ENCODE measurements around the gene COL8A2.
"Not testable (repeated sequence)": the region's sequence is repeated elsewhere in the genome, so short reads cannot be mapped to it uniquely, and the experiment has no call there.

The COL8A2 gene

GRCh38 chr1:36161641-36162531, 36.9 kb upstream of the COL8A2 start:
- H3K4me3 ChIP-seq (ENCODE audit: control insufficient read depth, low read depth, low read length) = peak overlapping the region; percentile 52

GRCh38 chr1:36160949-36161485, 36.0 kb upstream of the COL8A2 start:
- peak; percentile 68 for DNase-seq (ENCODE audit: low read depth)
- TF ChIP-seq CTCF (conservative IDR thresholded peaks at IDR 0.05; ENCODE audit: control insufficient read depth, insufficient read depth, low read depth, low read length) = peak; percentile 40
- H3K4me3 ChIP-seq (ENCODE audit: control insufficient read depth, low read depth, low read length) = peak overlapping the region; percentile 52

More at GRCh38 chr1:36161641-36162531, 36.9 kb upstream of the COL8A2 start:
- DNase-seq (ENCODE audit: low read depth) = peak; percentile 46
- no peak for TF ChIP-seq CTCF (conservative IDR thresholded peaks at IDR 0.05; ENCODE audit: control insufficient read depth, insufficient read depth, low read depth, low read length)

GRCh38 chr1:36160388-36160948, 35.4 kb upstream of the COL8A2 start:
- no peak for TF ChIP-seq CTCF (conservative IDR thresholded peaks at IDR 0.05; ENCODE audit: control insufficient read depth, insufficient read depth, low read depth, low read length)
- no peak for DNase-seq (ENCODE audit: low read depth)
- H3K4me3 ChIP-seq (ENCODE audit: control insufficient read depth, low read depth, low read length) = peak overlapping the region; percentile 52

DNA sequence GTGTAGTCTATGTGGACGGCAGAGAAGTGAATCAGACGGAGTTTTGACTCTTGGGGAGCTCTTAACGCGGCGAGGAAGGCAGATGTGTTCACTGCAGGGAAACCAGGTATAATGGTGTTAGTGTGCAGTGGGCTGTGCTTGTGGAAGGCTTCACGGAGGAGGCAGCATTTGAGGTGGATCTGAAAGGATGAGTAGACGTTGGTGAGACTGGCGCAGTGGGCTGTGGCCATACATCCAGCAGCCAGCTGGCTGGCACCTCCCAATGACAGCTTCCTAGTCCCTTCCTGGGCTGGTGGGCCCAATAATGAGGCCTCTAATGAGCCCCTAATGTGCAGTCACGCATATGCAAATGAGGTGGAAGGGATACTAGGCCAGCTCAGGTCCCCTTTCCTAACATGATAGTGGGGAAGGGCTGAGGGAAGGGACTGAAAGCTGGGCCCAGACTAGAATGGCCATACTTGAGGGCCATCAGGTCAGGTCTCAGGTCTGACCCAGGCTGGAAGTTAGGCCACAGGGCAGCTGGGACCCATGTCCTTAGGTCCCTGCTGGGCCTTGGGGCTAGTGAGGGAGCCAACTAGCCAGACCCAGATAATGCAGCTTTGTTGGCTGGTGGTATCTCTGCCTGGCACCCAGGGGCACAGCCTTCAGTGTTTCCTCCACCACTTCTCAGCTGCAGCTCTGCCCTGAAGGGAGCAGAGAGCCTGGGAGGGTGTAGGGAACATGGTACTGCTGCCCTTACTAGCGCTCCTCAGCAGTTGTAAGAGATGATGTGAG, 34.8 kb upstream of the COL8A2 start:
- DNase-seq (ENCODE audit: low read depth) = no peak
- no peak for TF ChIP-seq CTCF (conservative IDR thresholded peaks at IDR 0.05; ENCODE audit: control insufficient read depth, insufficient read depth, low read depth, low read length)
- H3K4me3 ChIP-seq (ENCODE audit: control insufficient read depth, low read depth, low read length) = no peak overlapping the region

- H3K4me3 ChIP-seq (ENCODE audit: control insufficient read depth, low read depth, low read length) = peak overlapping the region; percentile 92
- DNase-seq (ENCODE audit: low read depth) = not testable (repeated sequence)
Observed at GRCh38 chr1:36158827-36159252, 33.8 kb upstream of the COL8A2 start.

DNA sequence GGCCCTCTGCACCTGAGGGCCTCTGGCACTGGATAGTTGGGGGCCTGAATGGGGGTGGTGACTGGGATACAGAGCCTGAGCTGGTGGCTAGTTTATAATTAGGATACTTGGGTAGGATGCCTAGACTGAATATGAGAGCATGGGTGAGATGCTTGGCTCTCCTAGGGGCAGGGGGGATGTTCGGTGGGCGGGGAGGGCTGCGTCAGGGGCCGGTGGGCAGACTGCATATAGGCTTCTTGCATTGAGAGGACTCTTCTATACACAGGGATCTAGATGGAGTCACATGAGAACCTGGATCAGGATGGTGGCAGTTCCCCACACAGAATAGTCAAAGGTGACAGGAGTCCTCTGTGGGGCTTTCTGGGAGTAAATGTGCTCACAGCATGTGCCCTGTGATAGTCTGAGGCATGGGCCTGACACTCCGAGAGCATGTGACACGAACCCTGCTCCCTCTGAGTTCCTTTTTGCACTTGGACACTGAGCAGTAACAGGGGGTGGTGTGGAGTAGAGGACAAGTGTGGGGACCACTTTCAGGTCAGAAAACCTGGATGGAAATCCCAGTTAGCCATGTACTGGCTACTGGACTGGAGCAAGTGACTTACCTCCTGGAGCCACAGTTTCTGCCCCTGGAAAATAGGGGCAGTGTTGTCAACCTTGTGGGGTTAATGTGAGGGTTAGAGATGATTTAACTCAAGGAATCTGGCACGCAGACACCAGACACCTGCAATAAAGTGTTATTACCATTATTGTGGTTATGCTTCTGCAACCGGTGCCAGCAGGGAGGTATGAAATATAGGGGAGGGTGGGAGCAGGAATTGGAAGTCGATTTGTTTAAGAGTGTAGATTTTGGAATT, 33.2 kb upstream of the COL8A2 start:
- DNase-seq (ENCODE audit: low read depth) = no peak
- no peak for TF ChIP-seq CTCF (conservative IDR thresholded peaks at IDR 0.05; ENCODE audit: control insufficient read depth, insufficient read depth, low read depth, low read length)
- H3K4me3 ChIP-seq (ENCODE audit: control insufficient read depth, low read depth, low read length) = peak overlapping the region; percentile 92

Measured in fibroblast of mammary gland (primary cell).